OCI-LY7 (cell line): ENCODE measurements around the gene FNDC10.

Experiments
- CTCF ChIP-seq: fragments of 200-600 bp; sonication (generic); conservative IDR thresholded peaks from 2 replicates; pipeline ENCODE4 v1.5.1; 2014; ENCODE audit warnings: mild to moderate bottlenecking, antibody characterized with exemption, low read length, moderate library complexity, mixed read lengths
- EZH2phosphoT487 ChIP-seq: fragments of 200-600 bp; sonication (generic); IDR thresholded peaks from 2 replicates; pipeline ENCODE4 v1.6.1; 2018; ENCODE audit warnings: low read depth, borderline replicate concordance, mild to moderate bottlenecking, mixed run types, antibody characterized with exemption, low read length, moderate library complexity, mixed read lengths

- TF ChIP-seq CTCF (no peak), EZH2phosphoT487 (no peak)
Measured at GRCh38 chr1:1617925-1618324, 18.0 kb upstream of the FNDC10 start.
